ENCODE measurements around the gene RPUSD1.

GRCh38 chr16:805474-805873, 17.3 kb upstream of the RPUSD1 start:
- TF ChIP-seq CTCF (optimal IDR thresholded peaks at IDR 0.05 in 1 of 3, IDR thresholded peaks at IDR 0.05 in 1 of 3, conservative IDR thresholded peaks at IDR 0.05 in 1 of 3; ENCODE audit: extremely low read depth in 1 of 3, insufficient read depth in 2 of 3, low read length in 3 of 3) (no peak), EZH2 (IDR thresholded peaks at IDR 0.05; ENCODE audit: low read length) (no peak)

Measured in keratinocyte (primary cell).